ENCODE data around the gene DGKQ.

The DGKQ gene

GRCh38 chr4:960636-961350 is 12.6 kb downstream of the DGKQ start:
- DNase-seq, result no peak

GRCh38 chr4:960140-960635 is 13.2 kb downstream of the DGKQ start:
- no peak for DNase-seq

GRCh38 chr4:959338-960139 is 13.8 kb downstream of the DGKQ start:
- no peak for DNase-seq

GRCh38 chr4:958696-959337 is 14.6 kb downstream of the DGKQ start:
- no peak for DNase-seq

- no peak for DNase-seq
Observed at GRCh38 chr4:958314-958665, 15.1 kb downstream of the DGKQ start.

- no peak for DNase-seq
Observed at GRCh38 chr4:957581-958313, 15.6 kb downstream of the DGKQ start.

- DNase-seq, result no peak
Observed at GRCh38 chr4:957231-957580, 16.2 kb downstream of the DGKQ start.

GRCh38 chr4:956531-957230 is 16.7 kb downstream of the DGKQ start:
- no peak for DNase-seq

- DNase-seq, result no peak
Observed at GRCh38 chr4:955931-956381, 17.4 kb downstream of the DGKQ start.

GRCh38 chr4:955161-955921 is 18.0 kb downstream of the DGKQ start:
- no peak for DNase-seq

- DNase-seq, result no peak
Observed at GRCh38 chr4:954211-955020, 19.0 kb downstream of the DGKQ start.

GRCh38 chr4:953574-953915 is 19.8 kb downstream of the DGKQ start:
- DNase-seq, result no peak

GRCh38 chr4:952881-953573 is 20.3 kb downstream of the DGKQ start:
- no peak for DNase-seq

GRCh38 chr4:951594-952468 is 21.5 kb downstream of the DGKQ start:
- no peak for DNase-seq

GRCh38 chr4:951186-951585 is 22.2 kb downstream of the DGKQ start:
- DNase-seq, result no peak

- DNase-seq, result no peak
Observed at GRCh38 chr4:950136-951020, 23.0 kb downstream of the DGKQ start.

- DNase-seq, result no peak
Observed at GRCh38 chr4:949656-950055, 23.7 kb downstream of the DGKQ start.

GRCh38 chr4:948936-949300 is 24.5 kb downstream of the DGKQ start:
- no peak for DNase-seq
